Measurements from ENCODE around the gene TBX3.

Gene TBX3

GRCh38 chr12:114649585-114649984 is 34.4 kb downstream of the TBX3 start:
- H3K27ac ChIP-seq (ENCODE audit: low read depth, low read length), result no peak overlapping the region
- no peaks in the 10 kb centered on the region for H3K36me3 ChIP-seq (ENCODE audit: control insufficient read depth, insufficient read depth, low read length)
- H3K4me3 ChIP-seq (ENCODE audit: low read length), result no peak overlapping the region
- no peaks in the 10 kb centered on the region for H3K27me3 ChIP-seq (ENCODE audit: control insufficient read depth, insufficient read depth, low read length)
- H3K9ac ChIP-seq (ENCODE audit: low read length), result no peak overlapping the region
- no peaks in the 10 kb centered on the region for H3K4me1 ChIP-seq (ENCODE audit: control insufficient read depth, insufficient read depth, low read length)

GRCh38 chr12:114648711-114649110 is 35.3 kb downstream of the TBX3 start:
- H3K27ac ChIP-seq (ENCODE audit: low read depth, low read length), result no peak overlapping the region
- no peak overlapping the region for H3K9ac ChIP-seq (ENCODE audit: low read length)

GRCh38 chr12:114638790-114639435 is 45.1 kb downstream of the TBX3 start:
- Histone ChIP-seq H3K27ac (ENCODE audit: low read depth, low read length) (no peak overlapping the region), H3K9ac (ENCODE audit: low read length) (no peak overlapping the region), H3K4me3 (ENCODE audit: low read length) (no peak overlapping the region), H3K36me3 (ENCODE audit: control insufficient read depth, insufficient read depth, low read length) (no peaks in the 10 kb centered on the region), H3K27me3 (ENCODE audit: control insufficient read depth, insufficient read depth, low read length) (no peaks in the 10 kb centered on the region), H3K4me1 (ENCODE audit: control insufficient read depth, insufficient read depth, low read length) (no peaks in the 10 kb centered on the region)

More at GRCh38 chr12:114648711-114649110, 35.3 kb downstream of the TBX3 start:
- no peak overlapping the region for H3K4me3 ChIP-seq (ENCODE audit: low read length)
- H3K4me1 ChIP-seq (ENCODE audit: control insufficient read depth, insufficient read depth, low read length), result no peaks in the 10 kb centered on the region
- no peaks in the 10 kb centered on the region for H3K36me3 ChIP-seq (ENCODE audit: control insufficient read depth, insufficient read depth, low read length)
- H3K27me3 ChIP-seq (ENCODE audit: control insufficient read depth, insufficient read depth, low read length), result no peaks in the 10 kb centered on the region

- H3K9ac ChIP-seq (ENCODE audit: low read length), result no peak overlapping the region
- H3K27ac ChIP-seq (ENCODE audit: low read depth, low read length), result no peak overlapping the region
- H3K4me1 ChIP-seq (ENCODE audit: control insufficient read depth, insufficient read depth, low read length), result no peaks in the 10 kb centered on the region
- no peak overlapping the region for H3K4me3 ChIP-seq (ENCODE audit: low read length)
- no peaks in the 10 kb centered on the region for H3K27me3 ChIP-seq (ENCODE audit: control insufficient read depth, insufficient read depth, low read length)
- no peaks in the 10 kb centered on the region for H3K36me3 ChIP-seq (ENCODE audit: control insufficient read depth, insufficient read depth, low read length)
Observed at GRCh38 chr12:114636723-114637480, 47.1 kb downstream of the TBX3 start.

- H3K27me3 ChIP-seq (ENCODE audit: control insufficient read depth, insufficient read depth, low read length), result no peaks in the 10 kb centered on the region
- no peak overlapping the region for H3K4me3 ChIP-seq (ENCODE audit: low read length)
- H3K27ac ChIP-seq (ENCODE audit: low read depth, low read length), result no peak overlapping the region
- no peaks in the 10 kb centered on the region for H3K36me3 ChIP-seq (ENCODE audit: control insufficient read depth, insufficient read depth, low read length)
- H3K9ac ChIP-seq (ENCODE audit: low read length), result no peak overlapping the region
- H3K4me1 ChIP-seq (ENCODE audit: control insufficient read depth, insufficient read depth, low read length), result no peaks in the 10 kb centered on the region
Observed at GRCh38 chr12:114631242-114631641, 52.7 kb downstream of the TBX3 start.

GRCh38 chr12:114628199-114628598 is 55.8 kb downstream of the TBX3 start:
- no peak overlapping the region for H3K27ac ChIP-seq (ENCODE audit: low read depth, low read length)
- no peaks in the 10 kb centered on the region for H3K27me3 ChIP-seq (ENCODE audit: control insufficient read depth, insufficient read depth, low read length)
- no peak overlapping the region for H3K4me3 ChIP-seq (ENCODE audit: low read length)
- H3K9ac ChIP-seq (ENCODE audit: low read length), result no peak overlapping the region
- no peaks in the 10 kb centered on the region for H3K4me1 ChIP-seq (ENCODE audit: control insufficient read depth, insufficient read depth, low read length)
- no peaks in the 10 kb centered on the region for H3K36me3 ChIP-seq (ENCODE audit: control insufficient read depth, insufficient read depth, low read length)

GRCh38 chr12:114627393-114627792 is 56.6 kb downstream of the TBX3 start:
- H3K4me1 ChIP-seq (ENCODE audit: control insufficient read depth, insufficient read depth, low read length), result no peaks in the 10 kb centered on the region
- H3K27ac ChIP-seq (ENCODE audit: low read depth, low read length), result no peak overlapping the region
- H3K9ac ChIP-seq (ENCODE audit: low read length), result no peak overlapping the region
- H3K4me3 ChIP-seq (ENCODE audit: low read length), result no peak overlapping the region
- no peaks in the 10 kb centered on the region for H3K27me3 ChIP-seq (ENCODE audit: control insufficient read depth, insufficient read depth, low read length)
- no peaks in the 10 kb centered on the region for H3K36me3 ChIP-seq (ENCODE audit: control insufficient read depth, insufficient read depth, low read length)

- Histone ChIP-seq H3K36me3 (ENCODE audit: control insufficient read depth, insufficient read depth, low read length) (no peaks in the 10 kb centered on the region), H3K4me1 (ENCODE audit: control insufficient read depth, insufficient read depth, low read length) (no peaks in the 10 kb centered on the region), H3K9ac (ENCODE audit: low read length) (no peak overlapping the region), H3K27me3 (ENCODE audit: control insufficient read depth, insufficient read depth, low read length) (no peaks in the 10 kb centered on the region), H3K27ac (ENCODE audit: low read depth, low read length) (no peak overlapping the region), H3K4me3 (ENCODE audit: low read length) (no peak overlapping the region)
Observed at GRCh38 chr12:114625294-114625851, 58.6 kb downstream of the TBX3 start.

GRCh38 chr12:114623737-114624136 is 60.2 kb downstream of the TBX3 start:
- H3K4me3 ChIP-seq (ENCODE audit: low read length), result no peak overlapping the region
- no peaks in the 10 kb centered on the region for H3K4me1 ChIP-seq (ENCODE audit: control insufficient read depth, insufficient read depth, low read length)
- H3K27ac ChIP-seq (ENCODE audit: low read depth, low read length), result no peak overlapping the region
- no peaks in the 10 kb centered on the region for H3K36me3 ChIP-seq (ENCODE audit: control insufficient read depth, insufficient read depth, low read length)
- H3K27me3 ChIP-seq (ENCODE audit: control insufficient read depth, insufficient read depth, low read length), result no peaks in the 10 kb centered on the region
- H3K9ac ChIP-seq (ENCODE audit: low read length), result no peak overlapping the region

Measured in rectal smooth muscle tissue (tissue), 1 donor.